GM20431 (cell line): ENCODE data around the gene PAX8.
"Not testable (repeated sequence)": the region's sequence is repeated elsewhere in the genome, so short reads cannot be mapped to it uniquely, and the experiment has no call there.

ENCODE experiments used
- in situ Hi-C: fragments of 300-500 bp; cut with MseI, MboI; formaldehyde crosslinking; loops from one replicate; pipeline ENCODE4 v1.15.0; 2020; ENCODE audit warnings: low sequenced_read_pairs; ENCODE audit not compliant: unreplicated experiment

Gene PAX8

GRCh38 chr2:113278742-113279139 is at the start of gene PAX8:
Gene PAX8, minus strand, starts transcription at chr2:113278921. Its CDS starts 527 bp downstream, at chr2:113278394.
- in situ Hi-C loops, result no loop called here

- in situ Hi-C loops, result no loop called here
Observed at GRCh38 chr2:113328043-113328442, 49.3 kb upstream of the PAX8 start.

GRCh38 chr2:113325161-113325731 is 46.5 kb upstream of the PAX8 start:
- in situ Hi-C loops, result not testable (repeated sequence)

GRCh38 chr2:113324684-113325160 is 46.0 kb upstream of the PAX8 start:
- in situ Hi-C loops, result no loop called here

- in situ Hi-C loops, result not testable (repeated sequence)
Observed at GRCh38 chr2:113323129-113323528, 44.4 kb upstream of the PAX8 start.

- in situ Hi-C loops, result not testable (repeated sequence)
Observed at GRCh38 chr2:113320106-113320505, 41.4 kb upstream of the PAX8 start.

- in situ Hi-C loops, result not testable (repeated sequence)
Observed at GRCh38 chr2:113318941-113319340, 40.2 kb upstream of the PAX8 start.

- in situ Hi-C loops, result no loop called here
Observed at GRCh38 chr2:113316085-113316484, 37.4 kb upstream of the PAX8 start.

GRCh38 chr2:113314663-113315062 is 35.9 kb upstream of the PAX8 start:
- in situ Hi-C loops, result not testable (repeated sequence)

- in situ Hi-C loops, result not testable (repeated sequence)
Observed at GRCh38 chr2:113314176-113314575, 35.5 kb upstream of the PAX8 start.

- in situ Hi-C loops, result not testable (repeated sequence)
Observed at GRCh38 chr2:113311781-113312180, 33.1 kb upstream of the PAX8 start.

GRCh38 chr2:113311191-113311590 is 32.5 kb upstream of the PAX8 start:
- in situ Hi-C loops, result not testable (repeated sequence)

- in situ Hi-C loops, result no loop called here
Observed at GRCh38 chr2:113309655-113310387, 31.1 kb upstream of the PAX8 start.

GRCh38 chr2:113308784-113309183 is 30.1 kb upstream of the PAX8 start:
- in situ Hi-C loops, result not testable (repeated sequence)

- in situ Hi-C loops, result not testable (repeated sequence)
Observed at GRCh38 chr2:113306207-113306606, 27.5 kb upstream of the PAX8 start.

GRCh38 chr2:113305749-113306148 is 27.0 kb upstream of the PAX8 start:
- in situ Hi-C loops, result not testable (repeated sequence)

GRCh38 chr2:113305146-113305545 is 26.4 kb upstream of the PAX8 start:
- in situ Hi-C loops, result no loop called here

GRCh38 chr2:113304702-113305101 is 26.0 kb upstream of the PAX8 start:
- in situ Hi-C loops, result no loop called here

GRCh38 chr2:113302216-113302980 is 23.7 kb upstream of the PAX8 start:
- in situ Hi-C loops, result not testable (repeated sequence)

- in situ Hi-C loops, result no loop called here
Observed at GRCh38 chr2:113300281-113300680, 21.6 kb upstream of the PAX8 start.

- in situ Hi-C loops, result no loop called here
Observed at GRCh38 chr2:113298176-113298575, 19.5 kb upstream of the PAX8 start.
